ENCODE data around the gene P2RY8.
"Not testable (repeated sequence)": the region's sequence is repeated elsewhere in the genome, so short reads cannot be mapped to it uniquely, and the experiment has no call there.

The P2RY8 gene

GRCh38 chrX:1518512-1518911 lies 18.5 kb downstream of the P2RY8 start:
- DNase-seq = no peak

GRCh38 chrX:1516596-1517104 lies 20.3 kb downstream of the P2RY8 start:
- DNase-seq = no peak

- no peak for DNase-seq
Measured at GRCh38 chrX:1511829-1512228, 25.2 kb downstream of the P2RY8 start.

GRCh38 chrX:1511150-1511549 lies 25.8 kb downstream of the P2RY8 start:
- DNase-seq = no peak

- no peak for DNase-seq
Measured at GRCh38 chrX:1507511-1508463, 29.2 kb downstream of the P2RY8 start.

- DNase-seq = no peak
Measured at GRCh38 chrX:1506916-1507315, 30.1 kb downstream of the P2RY8 start.

- no peak for DNase-seq
Measured at GRCh38 chrX:1502853-1503252, 34.1 kb downstream of the P2RY8 start.

- no peak for DNase-seq
Measured at GRCh38 chrX:1502241-1502640, 34.7 kb downstream of the P2RY8 start.

- DNase-seq = peak; percentile 48
Measured at GRCh38 chrX:1500701-1501624, 36.0 kb downstream of the P2RY8 start.

- DNase-seq = no peak
Measured at GRCh38 chrX:1496076-1496475, 40.9 kb downstream of the P2RY8 start.

- DNase-seq = no peak
Measured at GRCh38 chrX:1493877-1494510, 43.0 kb downstream of the P2RY8 start.

GRCh38 chrX:1493412-1493811 lies 43.6 kb downstream of the P2RY8 start:
- DNase-seq = no peak

- no peak for DNase-seq
Measured at GRCh38 chrX:1492421-1493012, 44.5 kb downstream of the P2RY8 start.

- DNase-seq = peak; percentile 88
Measured at GRCh38 chrX:1491851-1492349, 45.1 kb downstream of the P2RY8 start.

- DNase-seq = not testable (repeated sequence)
Measured at GRCh38 chrX:1491248-1491647, 45.7 kb downstream of the P2RY8 start.

- not testable (repeated sequence) for DNase-seq
Measured at GRCh38 chrX:1490723-1491122, 46.3 kb downstream of the P2RY8 start.

- not testable (repeated sequence) for DNase-seq
Measured at GRCh38 chrX:1489354-1489753, 47.6 kb downstream of the P2RY8 start.

GRCh38 chrX:1488745-1489144 lies 48.2 kb downstream of the P2RY8 start:
- no peak for DNase-seq

GRCh38 chrX:1488141-1488540 lies 48.8 kb downstream of the P2RY8 start:
- no peak for DNase-seq

- DNase-seq = no peak
Measured at GRCh38 chrX:1487401-1487800, 49.6 kb downstream of the P2RY8 start.

- no peak for DNase-seq
Measured at GRCh38 chrX:1486749-1487361, 50.1 kb downstream of the P2RY8 start.

GRCh38 chrX:1486177-1486576 lies 50.8 kb downstream of the P2RY8 start:
- no peak for DNase-seq

Data from activated CD4-positive, alpha-beta T cell treated with anti-CD3 and anti-CD28 coated beads, Interleukin-2, amount 50 U/mL, for 16 hours (primary cell).